Osteoblast (primary cell): ENCODE results near the gene MRPS5. TPM values are rescaled to one million over a fixed set of nuclear protein-coding genes. Genes with fewer than 3 reads are reported as not detected.
"Not testable (repeated sequence)": the region's sequence is repeated elsewhere in the genome, so short reads cannot be mapped to it uniquely, and the experiment has no call there.

Experiments used
- DNase-seq: peaks from one replicate; pipeline ENCODE4 v3.0.0; 2011; ENCODE audit warnings: low spot score, mixed read lengths; ENCODE audit not compliant: insufficient read length; ENCODE audit errors: missing footprints
- H2AFZ ChIP-seq: 2 replicates; pipeline ENCODE4 v1.6.0; 2011; ENCODE audit warnings: mild to moderate bottlenecking, low read length
- H3K27ac ChIP-seq: 2 replicates; pipeline ENCODE4 v1.5.1; 2011; ENCODE audit warnings: mild to moderate bottlenecking, low read depth, low read length, moderate library complexity
- H3K27me3 ChIP-seq: 2 replicates; pipeline ENCODE4 v1.6.0; 2012; ENCODE audit warnings: mild to moderate bottlenecking, control low read depth, inconsistent platforms, low read length, moderate library complexity; ENCODE audit not compliant: insufficient read depth
- H3K36me3 ChIP-seq: 2 replicates; pipeline ENCODE4 v1.5.1; 2011; ENCODE audit warnings: mild to moderate bottlenecking, low read length, control low read depth, moderate library complexity; ENCODE audit not compliant: insufficient read depth
- H3K4me1 ChIP-seq: 2 replicates; pipeline ENCODE4 v1.5.1; 2011; ENCODE audit warnings: mild to moderate bottlenecking, low read length, control low read depth, moderate library complexity; ENCODE audit not compliant: insufficient read depth
- H3K4me2 ChIP-seq: 2 replicates; pipeline ENCODE4 v1.6.0; 2011; ENCODE audit warnings: mild to moderate bottlenecking, low read length; ENCODE audit not compliant: insufficient read depth
- H3K4me3 ChIP-seq: fragments of 200-600 bp; sonication (generic); 3 replicates; pipeline ENCODE4 v1.5.1; 2012; ENCODE audit warnings: mild to moderate bottlenecking, low read length, inconsistent platforms; ENCODE audit not compliant: insufficient read depth
- H3K79me2 ChIP-seq: 2 replicates; pipeline ENCODE4 v1.6.0; 2012; ENCODE audit warnings: mild to moderate bottlenecking, low read length, control low read depth, inconsistent platforms; ENCODE audit not compliant: insufficient read depth
- H3K9me3 ChIP-seq: 2 replicates; pipeline ENCODE4 v1.5.1; 2011; ENCODE audit warnings: low read depth, low read length, control low read depth
- H4K20me1 ChIP-seq: 2 replicates; pipeline ENCODE4 v1.6.0; 2012; ENCODE audit warnings: mild to moderate bottlenecking, low read length, control low read depth; ENCODE audit not compliant: insufficient read depth
- CTCF ChIP-seq: IDR thresholded peaks from 2 replicates; pipeline ENCODE4 v1.5.1; 2011; ENCODE audit warnings: mild to moderate bottlenecking, low read depth, low read length, moderate library complexity; ENCODE audit errors: extremely low read depth
- total RNA-seq: library from RNA; depleted of rRNA; stranded (reverse); fragments of >200 nt; gene quantifications from 2 replicates; pipeline ENCODE4 v1.2.3, GENCODE V29; 2012

MRPS5 gene
- total RNA-seq, 1 donor, result 27.1 TPM

GRCh38 chr2:95099910-95100309 lies 21.7 kb downstream of the MRPS5 start:
- no peak for TF ChIP-seq CTCF
- no peak overlapping the region for H3K4me2 ChIP-seq
- DNase-seq, result no peak
- no peak overlapping the region for H2AFZ ChIP-seq
- no peak overlapping the region for H3K4me3 ChIP-seq
- no peaks in the 10 kb centered on the region for H4K20me1 ChIP-seq
- H3K36me3 ChIP-seq, result peaks cover 58% of the 10 kb centered on the region
- no peaks in the 10 kb centered on the region for H3K9me3 ChIP-seq
- no peaks in the 10 kb centered on the region for H3K4me1 ChIP-seq
- no peak overlapping the region for H3K27ac ChIP-seq
- peaks cover 4% of the 10 kb centered on the region for H3K79me2 ChIP-seq
- H3K27me3 ChIP-seq, result no peaks in the 10 kb centered on the region

GRCh38 chr2:95098273-95098672 lies 23.3 kb downstream of the MRPS5 start:
- H3K9me3 ChIP-seq, H2AFZ ChIP-seq, H3K4me3 ChIP-seq, H4K20me1 ChIP-seq, H3K4me1 ChIP-seq, H3K79me2 ChIP-seq, DNase-seq, H3K27ac ChIP-seq, H3K4me2 ChIP-seq, H3K27me3 ChIP-seq: not testable (repeated sequence)
- peaks cover 42% of the 10 kb centered on the region for H3K36me3 ChIP-seq

GRCh38 chr2:95091885-95092555 lies 29.6 kb downstream of the MRPS5 start:
- no peak overlapping the region for H3K4me3 ChIP-seq
- H3K27ac ChIP-seq, result no peak overlapping the region
- H3K4me2 ChIP-seq, result no peak overlapping the region
- no peak overlapping the region for H2AFZ ChIP-seq
- peaks cover 2% of the 10 kb centered on the region for H3K79me2 ChIP-seq
- no peak for DNase-seq
- H4K20me1 ChIP-seq, result peaks cover 2% of the 10 kb centered on the region
- H3K9me3 ChIP-seq, result no peaks in the 10 kb centered on the region
- no peaks in the 10 kb centered on the region for H3K27me3 ChIP-seq
- TF ChIP-seq CTCF, result no peak
- peaks cover 31% of the 10 kb centered on the region for H3K36me3 ChIP-seq
- no peaks in the 10 kb centered on the region for H3K4me1 ChIP-seq

- H3K9me3 ChIP-seq, result no peaks in the 10 kb centered on the region
- no peak overlapping the region for H3K27ac ChIP-seq
- peaks cover 38% of the 10 kb centered on the region for H3K36me3 ChIP-seq
- no peak for DNase-seq
- H2AFZ ChIP-seq, result no peak overlapping the region
- H3K4me3 ChIP-seq, result no peak overlapping the region
- H3K79me2 ChIP-seq, result no peaks in the 10 kb centered on the region
- no peak overlapping the region for H3K4me2 ChIP-seq
- no peaks in the 10 kb centered on the region for H3K27me3 ChIP-seq
- H3K4me1 ChIP-seq, result no peaks in the 10 kb centered on the region
- H4K20me1 ChIP-seq, result peaks cover 5% of the 10 kb centered on the region
- no peak for TF ChIP-seq CTCF
Observed at GRCh38 chr2:95087379-95087778, 34.2 kb downstream of the MRPS5 start.
